ENCODE measurements around the gene CIDEC. TPM values are rescaled to one million over a fixed set of nuclear protein-coding genes. Genes with fewer than 3 reads are reported as not detected.
"Not testable (repeated sequence)": the region's sequence is repeated elsewhere in the genome, so short reads cannot be mapped to it uniquely, and the experiment has no call there.

CIDEC gene
- total RNA-seq, 1 experiment from 2014 or later: not detected

DNA sequence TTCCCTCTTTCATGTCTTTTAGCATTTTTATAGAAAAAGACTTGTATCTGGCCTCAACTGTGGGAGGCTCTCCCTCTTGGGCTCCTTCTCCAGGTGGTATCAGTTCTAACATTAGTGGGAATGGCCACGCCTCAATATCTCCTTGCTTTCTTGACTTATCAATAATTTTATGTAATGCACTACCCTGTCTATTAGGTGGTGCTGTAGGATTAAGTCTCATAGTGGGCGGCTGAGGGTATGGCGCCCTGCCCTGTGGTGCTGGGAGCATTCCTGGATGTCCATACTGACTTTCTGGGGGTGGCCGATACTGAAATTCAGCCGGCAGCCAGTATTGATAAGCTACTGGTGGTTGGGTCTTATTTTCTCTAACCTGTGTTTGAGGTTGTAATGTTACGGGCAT lies 27.5 kb downstream of the CIDEC start:
- H3K27ac ChIP-seq (ENCODE audit: low read length): no peak overlapping the region
- no peak overlapping the region for H2AFZ ChIP-seq (ENCODE audit: low read length)
- H3K9me3 ChIP-seq (ENCODE audit: low read length): no peaks in the 10 kb centered on the region
- H3K79me2 ChIP-seq (ENCODE audit: low read length): no peaks in the 10 kb centered on the region
- H3K9ac ChIP-seq (ENCODE audit: low read length): no peak overlapping the region
- no peaks in the 10 kb centered on the region for H4K20me1 ChIP-seq (ENCODE audit: insufficient read depth, low read depth, low read length)
- H3K4me3 ChIP-seq (ENCODE audit: low read length): no peak overlapping the region
- no peaks in the 10 kb centered on the region for H3K9me2 ChIP-seq (replicated peaks; ENCODE audit: insufficient read depth, low read length)
- DNase-seq: no peak
- H3K36me3 ChIP-seq (ENCODE audit: insufficient read depth, low read length): no peaks in the 10 kb centered on the region
- H3K4me1 ChIP-seq (ENCODE audit: low read length): no peaks in the 10 kb centered on the region
- H3K27me3 ChIP-seq (ENCODE audit: low read length): no peaks in the 10 kb centered on the region
- H3K4me2 ChIP-seq (ENCODE audit: low read depth, low read length, poor library complexity, severe bottlenecking): no peak overlapping the region

DNA sequence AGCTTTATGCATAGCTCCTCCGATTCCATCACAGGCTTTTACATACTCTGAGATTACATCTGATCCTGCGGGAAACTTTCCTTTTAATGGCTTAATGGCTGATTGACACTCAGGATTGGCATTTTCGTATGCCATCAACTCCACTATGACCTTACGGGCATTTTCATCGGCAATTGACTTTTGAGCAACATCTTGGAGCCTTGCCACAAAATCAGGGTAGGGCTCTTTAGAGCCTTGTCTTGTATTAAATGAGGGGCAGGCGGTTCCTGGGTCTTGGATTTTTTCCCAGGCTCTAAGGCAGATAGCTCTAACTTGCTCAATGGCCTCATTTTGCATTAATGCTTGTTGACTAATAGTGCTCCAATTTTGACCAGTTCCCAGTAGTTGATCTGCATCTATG lies 28.1 kb downstream of the CIDEC start:
- not testable (repeated sequence) for H3K4me2 ChIP-seq (ENCODE audit: low read depth, low read length, poor library complexity, severe bottlenecking); H4K20me1 ChIP-seq (ENCODE audit: insufficient read depth, low read depth, low read length); H3K9me3 ChIP-seq (ENCODE audit: low read length); DNase-seq; H3K9me2 ChIP-seq (replicated peaks; ENCODE audit: insufficient read depth, low read length); H3K4me3 ChIP-seq (ENCODE audit: low read length); H3K36me3 ChIP-seq (ENCODE audit: insufficient read depth, low read length); H3K27me3 ChIP-seq (ENCODE audit: low read length); H3K9ac ChIP-seq (ENCODE audit: low read length); H3K27ac ChIP-seq (ENCODE audit: low read length); H2AFZ ChIP-seq (ENCODE audit: low read length); H3K79me2 ChIP-seq (ENCODE audit: low read length); H3K4me1 ChIP-seq (ENCODE audit: low read length)

DNA sequence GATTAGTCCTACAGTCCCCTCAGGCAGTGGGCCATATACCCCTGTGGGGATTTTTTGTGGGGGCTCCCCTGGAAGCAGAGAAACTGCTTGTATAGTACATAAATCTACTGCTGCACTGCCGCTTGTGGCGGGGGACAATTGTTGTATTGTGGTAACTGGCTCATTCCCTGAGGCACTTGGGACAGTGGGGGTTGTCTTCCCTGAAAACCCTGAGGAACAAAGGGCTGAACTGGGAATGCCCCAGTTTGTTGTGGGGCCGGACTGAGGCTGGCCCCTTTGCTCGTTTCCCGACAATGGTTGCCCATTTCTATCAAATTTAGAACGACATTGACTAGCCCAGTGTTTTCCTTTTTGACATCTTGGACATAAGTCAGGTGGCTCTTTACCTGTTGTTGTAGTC lies 28.7 kb downstream of the CIDEC start:
- not testable (repeated sequence) for H3K4me1 ChIP-seq (ENCODE audit: low read length); H3K27me3 ChIP-seq (ENCODE audit: low read length); H2AFZ ChIP-seq (ENCODE audit: low read length); DNase-seq; H4K20me1 ChIP-seq (ENCODE audit: insufficient read depth, low read depth, low read length); H3K36me3 ChIP-seq (ENCODE audit: insufficient read depth, low read length); H3K9ac ChIP-seq (ENCODE audit: low read length); H3K4me2 ChIP-seq (ENCODE audit: low read depth, low read length, poor library complexity, severe bottlenecking); H3K9me2 ChIP-seq (replicated peaks; ENCODE audit: insufficient read depth, low read length); H3K27ac ChIP-seq (ENCODE audit: low read length); H3K79me2 ChIP-seq (ENCODE audit: low read length); H3K4me3 ChIP-seq (ENCODE audit: low read length); H3K9me3 ChIP-seq (ENCODE audit: low read length)

GRCh38 chr3:9848860-9849259 lies 31.2 kb downstream of the CIDEC start:
- peak; percentile 61 for DNase-seq
- H3K36me3 ChIP-seq (ENCODE audit: insufficient read depth, low read length); H3K27me3 ChIP-seq (ENCODE audit: low read length); H2AFZ ChIP-seq (ENCODE audit: low read length); H3K4me2 ChIP-seq (ENCODE audit: low read depth, low read length, poor library complexity, severe bottlenecking); H3K9ac ChIP-seq (ENCODE audit: low read length); H3K79me2 ChIP-seq (ENCODE audit: low read length); H3K4me3 ChIP-seq (ENCODE audit: low read length); H3K27ac ChIP-seq (ENCODE audit: low read length); H4K20me1 ChIP-seq (ENCODE audit: insufficient read depth, low read depth, low read length); H3K9me3 ChIP-seq (ENCODE audit: low read length); H3K4me1 ChIP-seq (ENCODE audit: low read length); H3K9me2 ChIP-seq (replicated peaks; ENCODE audit: insufficient read depth, low read length): not testable (repeated sequence)

GRCh38 chr3:9847870-9848269 lies 32.2 kb downstream of the CIDEC start:
- not testable (repeated sequence) for H4K20me1 ChIP-seq (ENCODE audit: insufficient read depth, low read depth, low read length); H3K4me3 ChIP-seq (ENCODE audit: low read length); H3K9ac ChIP-seq (ENCODE audit: low read length); H3K4me2 ChIP-seq (ENCODE audit: low read depth, low read length, poor library complexity, severe bottlenecking); H3K36me3 ChIP-seq (ENCODE audit: insufficient read depth, low read length); H3K9me2 ChIP-seq (replicated peaks; ENCODE audit: insufficient read depth, low read length); H3K9me3 ChIP-seq (ENCODE audit: low read length); H3K27ac ChIP-seq (ENCODE audit: low read length); DNase-seq; H3K79me2 ChIP-seq (ENCODE audit: low read length); H3K4me1 ChIP-seq (ENCODE audit: low read length); H3K27me3 ChIP-seq (ENCODE audit: low read length); H2AFZ ChIP-seq (ENCODE audit: low read length)

DNA sequence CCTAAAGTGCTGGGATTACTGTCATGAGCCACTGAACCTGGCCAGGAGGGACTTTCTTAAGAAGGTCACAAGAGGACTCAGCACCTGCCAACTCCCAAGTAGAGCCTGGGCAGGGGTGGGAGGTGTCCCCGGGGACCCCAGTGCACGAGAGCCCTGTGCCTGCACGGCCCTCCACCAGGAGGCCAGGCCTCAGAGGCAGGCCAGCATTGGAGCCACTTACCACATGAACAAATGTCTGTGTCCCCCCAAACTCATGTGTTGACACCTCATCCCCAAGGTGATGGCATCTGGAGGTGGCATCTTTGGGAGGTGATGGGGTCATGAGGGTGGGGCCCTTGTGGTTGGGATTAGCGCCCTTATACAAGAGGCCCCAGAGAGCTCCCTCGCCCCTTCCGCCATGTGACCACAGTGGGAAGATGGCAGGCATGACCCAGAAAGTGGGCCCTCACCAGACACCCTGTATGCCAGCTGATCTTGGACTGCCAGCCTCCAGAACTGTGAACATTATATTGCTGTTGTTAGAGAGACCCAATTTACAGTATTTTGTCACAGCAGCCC lies 33.0 kb downstream of the CIDEC start:
- no peaks in the 10 kb centered on the region for H3K27me3 ChIP-seq (ENCODE audit: low read length)
- H3K9me3 ChIP-seq (ENCODE audit: low read length): no peaks in the 10 kb centered on the region
- no peak overlapping the region for H2AFZ ChIP-seq (ENCODE audit: low read length)
- H3K9me2 ChIP-seq (replicated peaks; ENCODE audit: insufficient read depth, low read length): no peaks in the 10 kb centered on the region
- H3K27ac ChIP-seq (ENCODE audit: low read length): no peak overlapping the region
- DNase-seq: no peak
- no peak overlapping the region for H3K9ac ChIP-seq (ENCODE audit: low read length)
- peaks cover 15% of the 10 kb centered on the region for H3K4me1 ChIP-seq (ENCODE audit: low read length)
- H3K4me3 ChIP-seq (ENCODE audit: low read length): no peak overlapping the region
- 0 out of 2 replicates have a peak, but pooled peaks cover 1% of the 10 kb centered on the region for H3K36me3 ChIP-seq (ENCODE audit: insufficient read depth, low read length)
- no peaks in the 10 kb centered on the region for H4K20me1 ChIP-seq (ENCODE audit: insufficient read depth, low read depth, low read length)
- H3K79me2 ChIP-seq (ENCODE audit: low read length): peaks cover 13% of the 10 kb centered on the region
- no peak overlapping the region for H3K4me2 ChIP-seq (ENCODE audit: low read depth, low read length, poor library complexity, severe bottlenecking)

- no peak overlapping the region for H2AFZ ChIP-seq (ENCODE audit: low read length)
- H3K4me2 ChIP-seq (ENCODE audit: low read depth, low read length, poor library complexity, severe bottlenecking): no peak overlapping the region
- H3K9ac ChIP-seq (ENCODE audit: low read length): no peak overlapping the region
Observed at GRCh38 chr3:9846231-9846630, 33.8 kb downstream of the CIDEC start.

GRCh38 chr3:9843715-9844438 lies 36.2 kb downstream of the CIDEC start, which contains the start of gene RPUSD3:
TSS of gene RPUSD3 (minus strand) at chr3:9844008. CDS start at chr3:9843990, 18 bp downstream.
- Histone ChIP-seq H3K4me2 (ENCODE audit: low read depth, low read length, poor library complexity, severe bottlenecking) (peak within 1 kb of the TSS; percentile 94), H3K4me1 (ENCODE audit: low read length) (peaks cover 15% of the 10 kb centered on the region), H3K27ac (ENCODE audit: low read length) (peak within 1 kb of the TSS; percentile 79), H2AFZ (ENCODE audit: low read length) (peak within 1 kb of the TSS; percentile 92), H3K9me3 (ENCODE audit: low read length) (no peaks in the 10 kb centered on the region), H3K9me2 (replicated peaks; ENCODE audit: insufficient read depth, low read length) (no peaks in the 10 kb centered on the region), H4K20me1 (ENCODE audit: insufficient read depth, low read depth, low read length) (no peaks in the 10 kb centered on the region), H3K36me3 (ENCODE audit: insufficient read depth, low read length) (peaks cover 10% of the 10 kb centered on the region; the same call in 1 of the 2 replicates), H3K9ac (ENCODE audit: low read length) (peak within 1 kb of the TSS; percentile 91), H3K27me3 (ENCODE audit: low read length) (no peaks in the 10 kb centered on the region), H3K79me2 (ENCODE audit: low read length) (peaks cover 14% of the 10 kb centered on the region), H3K4me3 (ENCODE audit: low read length) (peak within 1 kb of the TSS; percentile 94)
- DNase-seq: peak; percentile 98

More at GRCh38 chr3:9846231-9846630, 33.8 kb downstream of the CIDEC start:
- DNase-seq: no peak
- Histone ChIP-seq H3K27me3 (ENCODE audit: low read length) (no peaks in the 10 kb centered on the region), H3K79me2 (ENCODE audit: low read length) (peaks cover 14% of the 10 kb centered on the region), H3K9me2 (replicated peaks; ENCODE audit: insufficient read depth, low read length) (no peaks in the 10 kb centered on the region), H3K4me3 (ENCODE audit: low read length) (no peak overlapping the region), H3K36me3 (ENCODE audit: insufficient read depth, low read length) (peaks cover 6% of the 10 kb centered on the region; the same call in 1 of the 2 replicates), H3K9me3 (ENCODE audit: low read length) (no peaks in the 10 kb centered on the region), H3K27ac (ENCODE audit: low read length) (no peak overlapping the region), H3K4me1 (ENCODE audit: low read length) (peaks cover 15% of the 10 kb centered on the region), H4K20me1 (ENCODE audit: insufficient read depth, low read depth, low read length) (no peaks in the 10 kb centered on the region)
